GM12874 (cell line): ENCODE data around the gene NMNAT2.

Experiments used
- TF ChIP-seq, protein P1 (sequence below): IDR thresholded peaks from 2 replicates; pipeline ENCODE4 v1.5.1; 2011; ENCODE audit warnings: low read depth, mild to moderate bottlenecking, control low read depth, low read length, moderate library complexity; ENCODE audit not compliant: insufficient read depth

Gene NMNAT2

DNA sequence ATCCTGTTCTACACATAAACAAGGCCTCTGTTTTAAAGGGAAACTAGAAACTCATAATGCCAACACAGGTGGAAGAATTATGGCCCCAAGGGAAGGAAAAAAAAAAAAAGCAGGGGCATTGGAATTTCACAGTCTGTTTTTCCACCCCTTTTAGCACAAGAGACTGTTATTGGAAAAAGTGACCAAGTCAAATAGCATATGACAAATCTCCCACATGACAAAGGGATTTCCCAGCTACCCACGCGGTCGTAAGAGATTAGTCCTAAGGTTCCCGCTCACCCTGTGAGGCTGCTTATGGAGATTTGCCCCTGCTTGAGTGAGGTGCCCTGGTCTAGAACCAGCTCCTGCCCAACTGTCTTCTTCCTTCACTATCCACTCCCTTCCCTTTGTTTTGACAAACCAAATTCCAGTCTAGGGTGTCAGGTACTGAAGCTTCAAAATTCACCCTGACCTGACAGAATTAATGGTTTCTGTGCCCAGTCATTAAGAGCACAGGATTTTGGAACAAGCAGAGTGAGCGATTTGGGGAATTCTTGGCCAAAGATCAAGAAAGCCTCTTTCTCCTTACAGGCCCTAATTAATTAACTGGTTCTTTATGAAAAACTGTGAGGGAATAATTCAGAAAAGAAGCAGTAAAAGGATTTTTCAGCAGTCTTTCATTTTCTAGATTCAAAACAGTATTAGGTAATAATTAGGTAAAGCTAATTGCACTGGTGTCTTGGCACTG lies 107.3 kb downstream of the NMNAT2 start:
- TF ChIP-seq, protein P1, sequence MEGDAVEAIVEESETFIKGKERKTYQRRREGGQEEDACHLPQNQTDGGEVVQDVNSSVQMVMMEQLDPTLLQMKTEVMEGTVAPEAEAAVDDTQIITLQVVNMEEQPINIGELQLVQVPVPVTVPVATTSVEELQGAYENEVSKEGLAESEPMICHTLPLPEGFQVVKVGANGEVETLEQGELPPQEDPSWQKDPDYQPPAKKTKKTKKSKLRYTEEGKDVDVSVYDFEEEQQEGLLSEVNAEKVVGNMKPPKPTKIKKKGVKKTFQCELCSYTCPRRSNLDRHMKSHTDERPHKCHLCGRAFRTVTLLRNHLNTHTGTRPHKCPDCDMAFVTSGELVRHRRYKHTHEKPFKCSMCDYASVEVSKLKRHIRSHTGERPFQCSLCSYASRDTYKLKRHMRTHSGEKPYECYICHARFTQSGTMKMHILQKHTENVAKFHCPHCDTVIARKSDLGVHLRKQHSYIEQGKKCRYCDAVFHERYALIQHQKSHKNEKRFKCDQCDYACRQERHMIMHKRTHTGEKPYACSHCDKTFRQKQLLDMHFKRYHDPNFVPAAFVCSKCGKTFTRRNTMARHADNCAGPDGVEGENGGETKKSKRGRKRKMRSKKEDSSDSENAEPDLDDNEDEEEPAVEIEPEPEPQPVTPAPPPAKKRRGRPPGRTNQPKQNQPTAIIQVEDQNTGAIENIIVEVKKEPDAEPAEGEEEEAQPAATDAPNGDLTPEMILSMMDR, result no peak

DNA sequence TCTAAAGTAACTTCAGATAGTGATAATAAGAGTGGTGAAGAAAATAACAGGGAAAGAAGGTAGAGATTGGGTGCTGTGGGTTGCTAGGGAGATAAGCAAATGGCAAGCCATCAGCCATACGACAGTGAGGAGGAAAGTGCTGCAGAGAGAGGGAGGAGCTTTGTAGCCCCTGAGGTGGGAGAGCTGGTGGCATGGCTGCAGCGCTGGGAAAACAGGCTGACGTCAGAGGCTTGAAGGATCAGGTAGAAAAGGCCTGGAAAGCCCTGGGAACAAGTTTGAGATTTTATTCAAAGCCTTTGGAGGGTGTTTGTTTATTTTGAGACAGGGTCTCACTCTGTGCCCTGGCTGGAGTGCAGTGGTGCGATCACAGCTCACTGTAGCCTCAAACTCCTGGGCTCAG lies 109.5 kb downstream of the NMNAT2 start:
- TF ChIP-seq, protein P1, result no peak

DNA sequence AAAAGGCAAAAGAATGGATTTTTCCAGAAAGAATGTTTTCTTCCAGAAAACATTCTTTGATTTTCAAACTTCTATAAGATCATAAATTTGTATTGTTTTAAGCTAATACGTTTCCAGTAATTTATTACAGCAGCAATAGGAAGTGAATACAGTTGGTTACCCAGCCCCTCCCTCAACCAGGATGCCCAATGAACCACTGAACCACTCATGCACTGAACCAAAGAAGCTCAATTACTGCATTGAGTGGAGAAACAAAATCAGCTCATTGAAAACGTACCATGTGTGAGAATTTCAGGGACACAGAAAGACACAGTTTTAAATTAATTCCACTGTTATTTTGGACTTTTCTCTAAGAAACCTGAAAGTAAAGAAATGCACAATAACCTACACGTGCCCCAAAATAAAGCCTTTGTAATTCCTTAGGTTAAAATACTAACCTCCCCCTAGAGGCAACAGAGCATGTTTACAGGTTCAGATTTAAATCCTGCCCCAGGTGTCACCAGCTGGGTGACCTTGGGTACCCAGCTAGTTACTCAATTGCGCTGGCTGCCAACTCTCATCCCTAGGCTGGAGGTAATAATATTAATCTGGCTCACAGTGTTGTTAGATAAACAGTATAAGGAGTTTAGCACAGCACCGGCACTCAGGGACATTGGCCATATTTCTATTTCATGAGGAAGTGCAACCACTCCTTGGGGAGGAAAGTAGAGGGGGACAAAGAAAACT lies 111.7 kb downstream of the NMNAT2 start:
- TF ChIP-seq, protein P1, result peak; percentile 35; the same call in 1 of the 2 replicates

DNA sequence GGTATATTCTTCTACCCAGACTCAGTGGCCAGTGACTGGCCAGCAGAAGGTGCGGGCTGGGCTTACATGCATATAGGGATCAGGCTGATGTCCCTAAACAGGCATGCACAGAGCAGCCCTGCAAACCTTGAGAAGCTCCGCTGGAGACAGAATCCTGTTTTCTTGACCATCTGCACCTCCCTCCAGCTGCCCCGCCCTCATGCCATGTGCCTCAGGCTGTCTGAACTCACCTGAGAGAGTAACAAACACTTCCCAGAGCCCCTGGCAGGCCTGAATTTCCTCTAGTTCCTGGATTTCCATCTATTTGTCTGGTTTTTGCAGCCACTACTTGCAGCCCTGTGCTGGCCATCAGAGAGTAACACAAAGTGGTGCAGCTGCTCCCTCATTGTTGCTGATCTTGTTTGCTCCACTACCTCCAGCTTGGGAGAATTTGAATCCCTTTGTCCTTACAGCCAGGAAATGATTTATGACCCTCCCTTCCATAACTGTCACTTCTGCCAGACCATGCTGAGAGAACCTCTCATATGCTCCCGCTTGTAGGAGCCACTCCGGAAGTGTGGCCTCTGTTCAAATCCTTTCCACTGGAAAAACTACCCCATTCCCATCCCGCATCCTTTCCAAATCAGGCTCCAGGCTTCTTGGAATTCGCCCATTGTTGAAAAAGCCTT lies 113.6 kb downstream of the NMNAT2 start:
- TF ChIP-seq, protein P1, result no peak

DNA sequence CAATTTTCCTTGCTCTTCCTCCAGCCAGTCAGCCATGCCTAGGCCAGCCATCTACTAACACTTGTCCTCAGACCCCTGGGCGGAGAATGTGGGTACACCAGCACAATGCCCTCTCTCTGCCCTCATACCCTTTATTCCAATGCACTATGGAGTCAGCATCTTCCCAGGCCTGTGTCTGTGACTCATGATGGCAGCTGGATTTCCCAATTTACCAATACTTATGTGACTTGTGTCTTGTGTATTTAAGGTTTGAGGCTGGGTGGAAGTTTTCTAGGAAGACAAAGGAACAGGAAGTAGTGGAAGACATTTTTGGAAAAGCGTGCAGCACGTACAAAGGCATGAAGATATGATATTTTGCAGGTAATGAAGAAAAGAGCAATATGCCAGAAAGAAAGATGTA lies 114.3 kb downstream of the NMNAT2 start:
- TF ChIP-seq, protein P1, result no peak

DNA sequence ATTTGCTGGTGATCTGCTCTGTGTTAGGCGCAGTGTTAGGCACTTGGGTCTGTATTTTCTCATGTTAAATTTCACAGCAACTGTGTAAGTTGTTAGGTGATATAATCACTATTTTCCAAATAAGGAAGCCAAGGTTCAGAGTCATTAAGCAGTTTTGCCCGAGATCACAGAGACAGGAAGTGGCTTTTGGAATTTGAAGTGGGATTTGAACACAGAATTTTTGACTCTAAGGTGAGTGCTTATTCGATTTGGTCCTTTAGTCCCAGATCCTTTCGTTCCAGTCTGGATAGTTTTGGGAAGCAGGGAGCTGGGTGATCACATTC lies 114.9 kb downstream of the NMNAT2 start:
- TF ChIP-seq, protein P1, result no peak

DNA sequence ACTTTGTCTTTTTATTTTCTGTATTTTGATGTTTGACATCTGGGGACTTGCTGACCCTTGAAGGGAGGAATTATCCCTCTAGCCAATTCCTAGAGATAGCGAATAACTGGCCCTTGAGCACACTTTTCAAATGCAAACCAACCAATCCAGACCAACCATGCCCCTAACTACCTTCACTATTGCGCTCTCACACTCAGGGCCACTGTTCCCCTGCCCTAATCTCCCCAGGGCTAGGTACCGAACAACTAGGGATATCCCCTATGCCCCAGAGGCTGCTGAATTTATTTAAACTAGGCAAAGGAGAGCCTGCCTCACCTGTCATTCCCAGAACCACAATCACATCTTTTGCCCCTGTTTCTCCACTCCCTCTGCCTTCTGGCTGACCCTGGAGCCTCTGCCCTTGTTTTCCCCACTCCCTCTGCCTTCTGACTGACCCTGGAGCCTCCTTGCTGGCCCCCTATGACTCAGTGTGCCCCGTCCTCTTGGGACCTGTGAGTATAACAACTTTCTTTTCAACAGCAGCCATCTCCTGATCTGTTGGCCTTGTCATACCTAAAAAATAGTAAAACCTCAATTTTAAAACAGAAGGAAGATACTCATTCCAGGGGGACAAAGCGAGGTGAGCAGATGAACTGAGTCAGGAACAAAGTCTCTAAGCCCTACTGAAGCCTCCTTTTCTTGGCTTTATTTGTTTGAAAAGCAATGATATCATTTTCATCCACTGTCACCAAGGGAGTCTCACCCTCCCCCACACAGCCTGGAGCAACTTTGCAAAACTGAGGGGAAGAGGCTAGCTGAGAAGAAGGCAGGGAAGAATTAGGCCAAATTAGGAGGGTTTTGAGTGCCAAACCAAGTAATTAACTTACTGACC lies 115.5 kb downstream of the NMNAT2 start:
- TF ChIP-seq, protein P1, result no peak
